WTC11 (cell line): ENCODE data around the gene DNAH5.

ENCODE experiments used
- IRF2 ChIP-seq: sonication (generic); formaldehyde crosslinking; IDR thresholded peaks from 2 replicates; pipeline ENCODE4 v1.8.0; 2022; ENCODE audit warnings: low read depth, missing genetic modification reagents, borderline replicate concordance
- JUN ChIP-seq: sonication (generic); formaldehyde crosslinking; IDR thresholded peaks from 2 replicates; pipeline ENCODE4 v1.8.0; 2023; ENCODE audit warnings: mild to moderate bottlenecking, missing genetic modification reagents
- SP1 ChIP-seq: sonication (generic); formaldehyde crosslinking; conservative IDR thresholded peaks from 2 replicates; pipeline ENCODE4 v1.8.1; 2022; ENCODE audit warnings: missing genetic modification reagents
- TEAD1 ChIP-seq: sonication (generic); formaldehyde crosslinking; IDR thresholded peaks from 2 replicates; pipeline ENCODE4 v1.8.0; 2022; ENCODE audit warnings: mild to moderate bottlenecking, missing genetic modification reagents
- TEAD4 ChIP-seq: sonication (generic); formaldehyde crosslinking; IDR thresholded peaks from 2 replicates; pipeline ENCODE4 v1.8.0; 2022; ENCODE audit warnings: mild to moderate bottlenecking, missing genetic modification reagents
- ZNF263 ChIP-seq: sonication (generic); formaldehyde crosslinking; IDR thresholded peaks from 2 replicates; pipeline ENCODE4 v1.8.1; 2022; ENCODE audit warnings: low read depth, mild to moderate bottlenecking, moderate library complexity, missing genetic modification reagents
- TF ChIP-seq, protein P1 (sequence below): sonication (generic); formaldehyde crosslinking; IDR thresholded peaks from 2 replicates; pipeline ENCODE4 v1.8.1; 2023; ENCODE audit warnings: mild to moderate bottlenecking, missing genetic modification reagents, moderate library complexity
- TF ChIP-seq, protein P2 (sequence below): fragments of 200-600 bp; IDR thresholded peaks from 2 replicates; pipeline ENCODE4 v1.8.0; 2022; ENCODE audit warnings: antibody characterized with exemption
- TF ChIP-seq, protein P3 (sequence below): sonication (generic); formaldehyde crosslinking; conservative IDR thresholded peaks from 2 replicates; pipeline ENCODE4 v1.8.1; 2023; ENCODE audit warnings: mild to moderate bottlenecking, low read depth, missing genetic modification reagents, moderate library complexity
- TF ChIP-seq, protein P4 (sequence below): fragments of 250-450 bp; sonication (Bioruptor Pico); IDR thresholded peaks from 2 replicates; pipeline ENCODE4 v1.9.0; 2021; ENCODE audit warnings: mild to moderate bottlenecking
- TF ChIP-seq, protein P5 (sequence below): fragments of 250-450 bp; sonication (Bioruptor Pico); conservative IDR thresholded peaks from 2 replicates; pipeline ENCODE4 v1.9.0; 2021; ENCODE audit warnings: mild to moderate bottlenecking
- TF ChIP-seq, protein P6 (sequence below): sonication (generic); formaldehyde crosslinking; IDR thresholded peaks from 2 replicates; pipeline ENCODE4 v1.8.0; 2022; ENCODE audit warnings: mild to moderate bottlenecking, missing genetic modification reagents
- TF ChIP-seq, protein P7 (sequence below): sonication (generic); formaldehyde crosslinking; IDR thresholded peaks from 2 replicates; pipeline ENCODE4 v1.8.1; 2023; ENCODE audit warnings: mild to moderate bottlenecking, missing genetic modification reagents, moderate library complexity

DNA sequence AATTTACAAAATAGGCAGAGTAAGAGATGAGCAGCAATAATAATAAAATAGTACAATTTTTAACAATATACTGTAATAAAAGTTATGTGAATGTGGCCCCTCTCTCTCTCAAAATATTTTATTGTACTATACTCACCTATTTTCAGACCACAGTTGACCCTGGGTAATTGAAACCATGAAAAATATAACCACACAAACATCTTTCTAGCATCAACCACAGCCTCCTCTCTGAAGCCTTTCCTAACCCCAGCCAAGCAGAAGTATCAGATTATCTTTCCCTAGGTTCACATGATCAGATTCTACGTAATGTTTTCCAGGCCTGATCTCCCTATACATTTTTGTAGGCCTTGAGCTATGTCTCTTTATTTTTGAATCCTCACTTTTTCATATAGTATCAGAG is 35.2 kb downstream of the DNAH5 start:
- TF ChIP-seq, protein P1, sequence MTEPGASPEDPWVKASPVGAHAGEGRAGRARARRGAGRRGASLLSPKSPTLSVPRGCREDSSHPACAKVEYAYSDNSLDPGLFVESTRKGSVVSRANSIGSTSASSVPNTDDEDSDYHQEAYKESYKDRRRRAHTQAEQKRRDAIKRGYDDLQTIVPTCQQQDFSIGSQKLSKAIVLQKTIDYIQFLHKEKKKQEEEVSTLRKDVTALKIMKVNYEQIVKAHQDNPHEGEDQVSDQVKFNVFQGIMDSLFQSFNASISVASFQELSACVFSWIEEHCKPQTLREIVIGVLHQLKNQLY (CRISPR knock-in tag), result no peak
- TF ChIP-seq, protein P2, sequence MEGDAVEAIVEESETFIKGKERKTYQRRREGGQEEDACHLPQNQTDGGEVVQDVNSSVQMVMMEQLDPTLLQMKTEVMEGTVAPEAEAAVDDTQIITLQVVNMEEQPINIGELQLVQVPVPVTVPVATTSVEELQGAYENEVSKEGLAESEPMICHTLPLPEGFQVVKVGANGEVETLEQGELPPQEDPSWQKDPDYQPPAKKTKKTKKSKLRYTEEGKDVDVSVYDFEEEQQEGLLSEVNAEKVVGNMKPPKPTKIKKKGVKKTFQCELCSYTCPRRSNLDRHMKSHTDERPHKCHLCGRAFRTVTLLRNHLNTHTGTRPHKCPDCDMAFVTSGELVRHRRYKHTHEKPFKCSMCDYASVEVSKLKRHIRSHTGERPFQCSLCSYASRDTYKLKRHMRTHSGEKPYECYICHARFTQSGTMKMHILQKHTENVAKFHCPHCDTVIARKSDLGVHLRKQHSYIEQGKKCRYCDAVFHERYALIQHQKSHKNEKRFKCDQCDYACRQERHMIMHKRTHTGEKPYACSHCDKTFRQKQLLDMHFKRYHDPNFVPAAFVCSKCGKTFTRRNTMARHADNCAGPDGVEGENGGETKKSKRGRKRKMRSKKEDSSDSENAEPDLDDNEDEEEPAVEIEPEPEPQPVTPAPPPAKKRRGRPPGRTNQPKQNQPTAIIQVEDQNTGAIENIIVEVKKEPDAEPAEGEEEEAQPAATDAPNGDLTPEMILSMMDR, result no peak
- TF ChIP-seq, protein P3, sequence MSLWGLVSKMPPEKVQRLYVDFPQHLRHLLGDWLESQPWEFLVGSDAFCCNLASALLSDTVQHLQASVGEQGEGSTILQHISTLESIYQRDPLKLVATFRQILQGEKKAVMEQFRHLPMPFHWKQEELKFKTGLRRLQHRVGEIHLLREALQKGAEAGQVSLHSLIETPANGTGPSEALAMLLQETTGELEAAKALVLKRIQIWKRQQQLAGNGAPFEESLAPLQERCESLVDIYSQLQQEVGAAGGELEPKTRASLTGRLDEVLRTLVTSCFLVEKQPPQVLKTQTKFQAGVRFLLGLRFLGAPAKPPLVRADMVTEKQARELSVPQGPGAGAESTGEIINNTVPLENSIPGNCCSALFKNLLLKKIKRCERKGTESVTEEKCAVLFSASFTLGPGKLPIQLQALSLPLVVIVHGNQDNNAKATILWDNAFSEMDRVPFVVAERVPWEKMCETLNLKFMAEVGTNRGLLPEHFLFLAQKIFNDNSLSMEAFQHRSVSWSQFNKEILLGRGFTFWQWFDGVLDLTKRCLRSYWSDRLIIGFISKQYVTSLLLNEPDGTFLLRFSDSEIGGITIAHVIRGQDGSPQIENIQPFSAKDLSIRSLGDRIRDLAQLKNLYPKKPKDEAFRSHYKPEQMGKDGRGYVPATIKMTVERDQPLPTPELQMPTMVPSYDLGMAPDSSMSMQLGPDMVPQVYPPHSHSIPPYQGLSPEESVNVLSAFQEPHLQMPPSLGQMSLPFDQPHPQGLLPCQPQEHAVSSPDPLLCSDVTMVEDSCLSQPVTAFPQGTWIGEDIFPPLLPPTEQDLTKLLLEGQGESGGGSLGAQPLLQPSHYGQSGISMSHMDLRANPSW (CRISPR knock-in tag), result no peak
- TF ChIP-seq IRF2 (CRISPR knock-in tag) (no peak), TEAD1 (CRISPR knock-in tag) (no peak), SP1 (CRISPR knock-in tag) (no peak), JUN (CRISPR knock-in tag) (no peak), ZNF263 (CRISPR knock-in tag) (no peak), TEAD4 (no peak)
- TF ChIP-seq, protein P4, sequence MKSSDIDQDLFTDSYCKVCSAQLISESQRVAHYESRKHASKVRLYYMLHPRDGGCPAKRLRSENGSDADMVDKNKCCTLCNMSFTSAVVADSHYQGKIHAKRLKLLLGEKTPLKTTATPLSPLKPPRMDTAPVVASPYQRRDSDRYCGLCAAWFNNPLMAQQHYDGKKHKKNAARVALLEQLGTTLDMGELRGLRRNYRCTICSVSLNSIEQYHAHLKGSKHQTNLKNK (CRISPR knock-in tag), result no peak
- TF ChIP-seq, protein P5, sequence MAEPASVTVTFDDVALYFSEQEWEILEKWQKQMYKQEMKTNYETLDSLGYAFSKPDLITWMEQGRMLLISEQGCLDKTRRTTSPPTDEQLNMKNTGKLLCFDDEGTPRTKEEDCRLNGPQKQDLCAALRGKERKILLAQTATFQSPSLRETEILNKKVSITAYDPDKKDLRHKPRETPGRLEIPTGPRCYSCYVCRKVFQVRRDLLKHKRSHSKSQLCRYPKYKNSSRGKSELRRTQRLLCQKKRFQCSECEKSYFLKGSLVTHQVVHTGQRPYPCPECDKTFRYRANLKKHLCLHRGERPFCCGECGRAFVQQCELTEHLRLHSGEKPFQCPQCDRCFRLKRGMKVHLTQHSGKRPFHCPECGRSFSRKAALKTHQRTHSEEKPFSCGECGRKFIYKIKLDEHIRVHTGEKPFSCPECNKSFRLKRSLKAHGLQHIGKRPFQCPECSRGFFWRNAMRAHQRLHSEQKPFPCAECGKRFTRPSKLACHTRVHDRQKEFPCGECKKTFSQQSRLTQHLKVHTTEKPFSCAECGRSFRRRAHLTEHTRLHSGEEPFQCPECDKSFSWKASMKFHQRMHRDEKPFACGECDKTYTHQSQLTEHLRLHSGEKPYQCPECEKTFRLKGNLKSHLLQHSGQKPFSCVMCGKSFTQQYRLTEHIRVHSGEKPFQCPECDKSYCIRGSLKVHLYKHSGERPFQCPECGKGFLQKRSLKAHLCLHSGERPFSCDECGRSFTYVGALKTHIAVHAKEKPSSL, result no peak
- TF ChIP-seq, protein P6, sequence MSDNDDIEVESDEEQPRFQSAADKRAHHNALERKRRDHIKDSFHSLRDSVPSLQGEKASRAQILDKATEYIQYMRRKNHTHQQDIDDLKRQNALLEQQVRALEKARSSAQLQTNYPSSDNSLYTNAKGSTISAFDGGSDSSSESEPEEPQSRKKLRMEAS (CRISPR knock-in tag), result no peak
- TF ChIP-seq, protein P7, sequence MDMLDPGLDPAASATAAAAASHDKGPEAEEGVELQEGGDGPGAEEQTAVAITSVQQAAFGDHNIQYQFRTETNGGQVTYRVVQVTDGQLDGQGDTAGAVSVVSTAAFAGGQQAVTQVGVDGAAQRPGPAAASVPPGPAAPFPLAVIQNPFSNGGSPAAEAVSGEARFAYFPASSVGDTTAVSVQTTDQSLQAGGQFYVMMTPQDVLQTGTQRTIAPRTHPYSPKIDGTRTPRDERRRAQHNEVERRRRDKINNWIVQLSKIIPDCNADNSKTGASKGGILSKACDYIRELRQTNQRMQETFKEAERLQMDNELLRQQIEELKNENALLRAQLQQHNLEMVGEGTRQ (CRISPR knock-in tag), result no peak
